Central memory CD4-positive, alpha-beta T cell (primary cell): ENCODE results near the gene C2CD2.

ENCODE experiments used
- DNase-seq: peaks from one replicate; pipeline ENCODE4 v3.0.0; 2022

C2CD2 gene

GRCh38 chr21:41836166-41837015 is 117.4 kb downstream of the C2CD2 start:
- DNase-seq = no peak

- no peak for DNase-seq
Observed at GRCh38 chr21:41835711-41836154, 118.1 kb downstream of the C2CD2 start.
